Measurements from ENCODE around the gene C22orf15. TPM values are rescaled to one million over a fixed set of nuclear protein-coding genes. Genes with fewer than 3 reads are reported as not detected.

The C22orf15 gene
- total and polyA plus RNA-seq, 9 of the 15 experiments (the other 6 are each of a cell fraction or from before 2014, with no cell fraction given), result 0.07 TPM; not detected in 8

DNA sequence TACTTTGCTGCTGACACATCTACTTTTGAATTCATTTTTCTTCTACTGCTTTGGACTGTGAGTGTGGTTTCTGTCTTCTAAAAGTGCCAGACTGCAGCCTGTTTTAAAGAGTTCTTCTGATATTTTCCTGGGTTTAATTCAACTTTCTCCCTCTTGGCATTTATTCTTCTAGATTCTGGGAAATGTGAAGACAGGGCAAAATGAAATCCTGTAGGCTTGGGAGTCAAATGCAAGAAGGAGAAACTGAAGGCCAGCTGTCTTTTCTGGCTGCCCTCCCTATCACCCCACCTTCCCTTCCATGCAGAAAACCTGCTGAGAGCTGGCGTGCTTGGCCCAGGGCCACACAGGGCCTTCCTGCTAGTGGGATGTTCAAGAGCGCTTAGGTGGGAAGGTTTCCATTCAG, 19.5 kb upstream of the C22orf15 start:
- H4K20me1 ChIP-seq (replicated peaks; ENCODE audit: control insufficient read depth, insufficient read depth, low read length), result no peaks in the 10 kb centered on the region
- POLR2A ChIA-PET, result interaction anchor here (0.6 to 1.2 kb wide), 4 partner anchors 8 to 42 kb away, joined by 3 to 4 read pairs (median 4); partner anchors contain the start of gene ZNF70
- no peak overlapping the region for H3K4me2 ChIP-seq (ENCODE audit: insufficient read depth, low read length)
- no peaks in the 10 kb centered on the region for H3K79me2 ChIP-seq (ENCODE audit: control insufficient read depth, insufficient read depth, low read length)
- intact Hi-C loops (cut with micrococcal nuclease) (no loop called here), in situ Hi-C loops (cut with MboI) (no loop called here)
- H2AFZ ChIP-seq (ENCODE audit: low read depth, low read length), result no peak overlapping the region
- H3K9me3 ChIP-seq (replicated peaks; ENCODE audit: control insufficient read depth, insufficient read depth, low read depth, low read length), result no peaks in the 10 kb centered on the region
- no peaks in the 10 kb centered on the region for H3K9me1 ChIP-seq (ENCODE audit: control insufficient read depth, insufficient read depth, low read length)
- no peak for ATAC-seq
- H3K36me3 ChIP-seq (ENCODE audit: control insufficient read depth, insufficient read depth, low read length), result peaks cover 26% of the 10 kb centered on the region; the same call in 2 of the 3 replicates
- no peaks in the 10 kb centered on the region for H3K27me3 ChIP-seq (ENCODE audit: control insufficient read depth in 2 of 2, insufficient read depth in 2 of 2, low read length in 2 of 2)
- no peak for FAIRE-seq
- peaks cover 0 to 3% of the 10 kb centered on the region in 2 experiments; a peak in 1 of 5 replicates for H3K4me1 ChIP-seq (replicated peaks in 1 of 2; ENCODE audit: control insufficient read depth in 2 of 2, insufficient read depth in 2 of 2, low read length in 2 of 2)
- WGBS (ENCODE audit: insufficient coverage, low coverage, missing lambda C conversion rate), result 67% methylated on average over 1 of the region's 2 CpGs
- CTCF ChIA-PET (ENCODE audit: low intra/inter-chr PET ratio), result interaction anchor here (0.6 kb wide), 1 partner anchor 1163 kb away, joined by 3 read pairs; no protein-coding TSS in a partner anchor
- no peak for DNase-seq (ENCODE audit: extremely low read depth in 1 of 4, low spot score in 3 of 4)
- H3K4me3 ChIP-seq, result no peak overlapping the region
- BruUV-seq (replicated peaks), result no TSS peak
- H3K9ac ChIP-seq (ENCODE audit: insufficient read depth in 1 of 2, low read depth in 2 of 2, low read length in 2 of 2), result no peak overlapping the region
- no peak for TF ChIP-seq ILK (tag; IDR thresholded peaks at IDR 0.05; ENCODE audit: borderline replicate concordance, low read depth)
- no peak for TF ChIP-seq SMAD1 (IDR thresholded peaks at IDR 0.05; ENCODE audit: low read depth, low read length, partially characterized antibody)
- no peak for TF ChIP-seq RHOXF2B (CRISPR knock-in tag; conservative IDR thresholded peaks at IDR 0.05)
- TF ChIP-seq POLR3G (IDR thresholded peaks at IDR 0.05; ENCODE audit: extremely low read depth, insufficient read length, insufficient replicate concordance), result no peak
- no peak for TF ChIP-seq HIVEP1 (CRISPR knock-in tag; IDR thresholded peaks at IDR 0.05)
- TF ChIP-seq NCOA1 (IDR thresholded peaks at IDR 0.05; ENCODE audit: low read depth), result no peak
- TF ChIP-seq TSC22D4 (tag; IDR thresholded peaks at IDR 0.05), result no peak
- no peak for TF ChIP-seq ZNF12 (CRISPR knock-in tag; IDR thresholded peaks at IDR 0.05)
- TF ChIP-seq TCFL5 (CRISPR knock-in tag; conservative IDR thresholded peaks at IDR 0.05), result no peak
- TF ChIP-seq, protein P1, sequence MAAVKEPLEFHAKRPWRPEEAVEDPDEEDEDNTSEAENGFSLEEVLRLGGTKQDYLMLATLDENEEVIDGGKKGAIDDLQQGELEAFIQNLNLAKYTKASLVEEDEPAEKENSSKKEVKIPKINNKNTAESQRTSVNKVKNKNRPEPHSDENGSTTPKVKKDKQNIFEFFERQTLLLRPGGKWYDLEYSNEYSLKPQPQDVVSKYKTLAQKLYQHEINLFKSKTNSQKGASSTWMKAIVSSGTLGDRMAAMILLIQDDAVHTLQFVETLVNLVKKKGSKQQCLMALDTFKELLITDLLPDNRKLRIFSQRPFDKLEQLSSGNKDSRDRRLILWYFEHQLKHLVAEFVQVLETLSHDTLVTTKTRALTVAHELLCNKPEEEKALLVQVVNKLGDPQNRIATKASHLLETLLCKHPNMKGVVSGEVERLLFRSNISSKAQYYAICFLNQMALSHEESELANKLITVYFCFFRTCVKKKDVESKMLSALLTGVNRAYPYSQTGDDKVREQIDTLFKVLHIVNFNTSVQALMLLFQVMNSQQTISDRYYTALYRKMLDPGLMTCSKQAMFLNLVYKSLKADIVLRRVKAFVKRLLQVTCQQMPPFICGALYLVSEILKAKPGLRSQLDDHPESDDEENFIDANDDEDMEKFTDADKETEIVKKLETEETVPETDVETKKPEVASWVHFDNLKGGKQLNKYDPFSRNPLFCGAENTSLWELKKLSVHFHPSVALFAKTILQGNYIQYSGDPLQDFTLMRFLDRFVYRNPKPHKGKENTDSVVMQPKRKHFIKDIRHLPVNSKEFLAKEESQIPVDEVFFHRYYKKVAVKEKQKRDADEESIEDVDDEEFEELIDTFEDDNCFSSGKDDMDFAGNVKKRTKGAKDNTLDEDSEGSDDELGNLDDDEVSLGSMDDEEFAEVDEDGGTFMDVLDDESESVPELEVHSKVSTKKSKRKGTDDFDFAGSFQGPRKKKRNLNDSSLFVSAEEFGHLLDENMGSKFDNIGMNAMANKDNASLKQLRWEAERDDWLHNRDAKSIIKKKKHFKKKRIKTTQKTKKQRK (IDR thresholded peaks at IDR 0.05; ENCODE audit: borderline replicate concordance, low read depth, low read length), result no peak
- TF ChIP-seq, protein P2, sequence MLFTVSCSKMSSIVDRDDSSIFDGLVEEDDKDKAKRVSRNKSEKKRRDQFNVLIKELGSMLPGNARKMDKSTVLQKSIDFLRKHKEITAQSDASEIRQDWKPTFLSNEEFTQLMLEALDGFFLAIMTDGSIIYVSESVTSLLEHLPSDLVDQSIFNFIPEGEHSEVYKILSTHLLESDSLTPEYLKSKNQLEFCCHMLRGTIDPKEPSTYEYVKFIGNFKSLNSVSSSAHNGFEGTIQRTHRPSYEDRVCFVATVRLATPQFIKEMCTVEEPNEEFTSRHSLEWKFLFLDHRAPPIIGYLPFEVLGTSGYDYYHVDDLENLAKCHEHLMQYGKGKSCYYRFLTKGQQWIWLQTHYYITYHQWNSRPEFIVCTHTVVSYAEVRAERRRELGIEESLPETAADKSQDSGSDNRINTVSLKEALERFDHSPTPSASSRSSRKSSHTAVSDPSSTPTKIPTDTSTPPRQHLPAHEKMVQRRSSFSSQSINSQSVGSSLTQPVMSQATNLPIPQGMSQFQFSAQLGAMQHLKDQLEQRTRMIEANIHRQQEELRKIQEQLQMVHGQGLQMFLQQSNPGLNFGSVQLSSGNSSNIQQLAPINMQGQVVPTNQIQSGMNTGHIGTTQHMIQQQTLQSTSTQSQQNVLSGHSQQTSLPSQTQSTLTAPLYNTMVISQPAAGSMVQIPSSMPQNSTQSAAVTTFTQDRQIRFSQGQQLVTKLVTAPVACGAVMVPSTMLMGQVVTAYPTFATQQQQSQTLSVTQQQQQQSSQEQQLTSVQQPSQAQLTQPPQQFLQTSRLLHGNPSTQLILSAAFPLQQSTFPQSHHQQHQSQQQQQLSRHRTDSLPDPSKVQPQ (CRISPR knock-in tag; IDR thresholded peaks at IDR 0.05; ENCODE audit: borderline replicate concordance), result no peak
- TF ChIP-seq ETV5 (CRISPR knock-in tag; IDR thresholded peaks at IDR 0.05; ENCODE audit: low read depth), result no peak
- no peak overlapping the region for H3K27ac ChIP-seq (ENCODE audit: extremely low read depth, low read depth, low read length)
